HG03575 (cell line): ENCODE data around the gene MYOM1.
"Not testable (repeated sequence)": the region's sequence is repeated elsewhere in the genome, so short reads cannot be mapped to it uniquely, and the experiment has no call there.

Source experiments
- ATAC-seq: cut with Tn5 transposase; IDR thresholded peaks from one replicate; pipeline ENCODE4 v1.9.1; 2021; ENCODE audit not compliant: unreplicated experiment, insufficient number of reproducible peaks, low FRiP score; ENCODE audit errors: extremely low read depth

The MYOM1 gene

DNA sequence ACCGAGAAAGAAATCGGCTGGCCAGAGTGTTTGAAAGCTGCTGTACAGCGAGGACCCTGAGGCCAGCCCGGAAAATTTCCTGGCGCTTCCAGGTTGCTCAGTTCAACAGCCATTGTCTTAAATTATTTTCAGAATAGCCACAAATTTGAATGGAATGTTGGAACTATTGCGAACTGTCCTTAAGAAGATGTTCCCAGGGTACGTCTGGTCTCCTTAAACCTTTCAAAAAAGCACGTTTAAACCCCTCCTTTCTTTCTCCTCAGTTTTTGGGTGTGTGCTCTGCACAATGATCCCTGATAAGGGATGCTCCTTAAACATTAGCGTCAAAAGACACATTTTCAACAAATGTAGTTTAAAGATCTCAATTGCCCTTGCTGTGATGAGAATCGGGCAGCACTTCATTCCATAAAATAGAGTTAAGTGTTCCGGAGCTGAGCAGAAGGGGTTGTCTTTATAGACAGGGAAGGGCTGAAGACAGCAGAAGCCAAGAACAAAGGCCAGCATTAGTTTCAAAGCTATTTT is 192.3 kb downstream of the MYOM1 start:
- ATAC-seq, result no peak

DNA sequence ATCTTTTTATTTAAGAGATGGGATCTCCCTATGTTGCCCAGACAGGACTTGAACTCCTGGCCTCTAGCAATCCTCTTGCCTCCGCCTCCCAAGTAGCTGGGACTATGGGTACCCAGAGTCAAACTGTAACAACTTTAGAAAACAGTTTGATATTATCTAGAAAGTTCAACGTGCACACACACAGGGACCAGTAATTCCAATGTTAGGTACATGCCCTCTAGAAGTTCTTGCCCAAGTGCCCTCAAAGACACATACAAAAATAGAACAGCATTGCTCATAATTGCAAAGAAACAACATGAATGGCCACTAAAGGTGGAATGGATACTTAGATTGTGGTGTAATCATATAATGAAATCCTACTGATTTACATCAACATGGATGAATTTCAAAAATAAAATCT is 194.2 kb downstream of the MYOM1 start:
- no peak for ATAC-seq

GRCh38 chr18:3023603-3024002 is 196.2 kb downstream of the MYOM1 start:
- not testable (repeated sequence) for ATAC-seq
